Esophagus mucosa (tissue), 1 donor: ENCODE data around the gene HFE. TPM values are rescaled to one million over a fixed set of nuclear protein-coding genes. Genes with fewer than 3 reads are reported as not detected.
A peak's percentile ranks its signal among the peaks of the same experiment; 100 is the strongest.
"Not testable (repeated sequence)": the region's sequence is repeated elsewhere in the genome, so short reads cannot be mapped to it uniquely, and the experiment has no call there.

Source experiments
- ATAC-seq: fragments of 200-7000 bp; cut with Tn5 transposase; one replicate; pipeline ENCODE4 v1.9.1; 2020
- total RNA-seq: library from RNA; stranded (reverse); gene quantifications from one replicate; pipeline ENCODE4 v1.2.4, GENCODE V29; 2023
- donor health status: DM: yes; HTN: yes; CAD: no.

Gene HFE
- total RNA-seq, 1 donor from 2014 or later = 4.7 TPM

DNA sequence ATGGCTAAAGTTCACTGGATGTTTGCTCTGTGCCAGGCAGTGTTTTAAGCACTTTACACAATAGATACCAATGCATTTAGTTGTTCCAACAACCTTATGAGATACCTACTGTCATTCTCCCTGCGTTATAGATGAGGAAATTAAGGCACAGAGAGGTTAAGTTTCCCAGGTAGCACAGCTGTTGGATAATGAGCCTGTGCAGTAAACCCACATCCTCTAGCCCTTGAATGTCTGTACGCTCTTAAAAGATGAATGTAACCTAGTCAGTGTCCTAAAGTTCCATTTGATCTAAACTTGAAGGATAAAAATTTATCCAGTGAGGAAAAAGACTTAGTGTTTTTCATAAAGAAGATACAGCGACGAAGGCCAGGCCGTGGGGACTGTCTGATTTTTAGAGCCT, 28.0 kb downstream of the HFE start:
- no peak for ATAC-seq

DNA sequence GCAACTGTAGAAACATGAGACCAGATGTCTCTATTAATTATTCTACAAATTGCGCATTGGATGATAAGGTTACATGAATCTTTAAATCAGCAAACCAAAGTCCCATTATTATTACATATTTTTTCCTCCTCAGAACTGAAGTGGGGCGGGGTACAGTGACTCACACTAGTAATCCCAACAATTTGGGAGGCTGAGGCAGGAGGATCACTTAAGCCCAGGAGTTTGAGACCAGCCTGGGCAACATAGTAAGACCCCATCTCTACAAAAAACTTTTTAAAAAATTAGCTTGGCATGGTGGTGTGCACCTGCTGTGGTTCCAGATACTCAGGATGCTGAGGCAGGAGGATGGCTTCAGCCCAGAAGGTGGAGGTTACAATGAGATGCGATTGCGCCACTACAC, 29.0 kb downstream of the HFE start:
- ATAC-seq = no peak

DNA sequence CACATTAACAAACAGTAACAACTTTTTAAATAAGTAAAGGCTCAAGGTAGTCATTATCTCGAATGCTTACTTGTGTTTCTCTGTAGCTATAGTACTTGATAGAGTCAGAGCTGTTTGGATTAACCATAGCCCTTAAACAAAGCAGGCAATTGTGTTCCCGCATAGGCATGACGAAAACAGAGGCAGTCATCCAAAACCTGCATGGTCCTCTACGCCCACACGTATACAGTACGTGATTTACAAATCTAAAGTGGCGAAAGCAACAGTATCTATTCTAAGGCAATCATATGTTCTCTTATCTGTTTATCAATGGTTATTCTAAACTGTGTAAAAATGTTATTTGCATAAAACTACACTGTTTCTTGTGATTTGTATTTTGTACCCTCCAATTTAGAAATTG, 31.8 kb downstream of the HFE start:
- ATAC-seq = peak; percentile 52

DNA sequence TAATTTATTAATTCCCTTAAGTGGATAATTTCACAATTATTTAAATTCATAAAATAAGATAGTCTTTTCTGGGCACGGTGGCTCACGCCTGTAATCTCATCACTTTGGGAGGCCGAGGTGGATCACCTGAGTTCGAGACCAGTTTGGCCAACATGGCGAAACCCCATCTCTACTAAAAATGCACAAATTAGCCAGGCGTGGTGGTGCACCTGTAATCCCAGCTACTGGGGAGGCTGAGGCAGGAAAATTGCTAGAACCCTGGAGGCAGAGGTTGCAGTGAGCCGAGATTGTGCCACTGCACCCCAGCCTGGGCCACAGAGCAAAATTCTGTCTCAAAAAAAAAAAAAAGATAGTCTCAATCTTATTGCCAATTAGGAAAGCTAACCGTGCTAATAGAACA, 32.9 kb downstream of the HFE start:
- not testable (repeated sequence) for ATAC-seq

DNA sequence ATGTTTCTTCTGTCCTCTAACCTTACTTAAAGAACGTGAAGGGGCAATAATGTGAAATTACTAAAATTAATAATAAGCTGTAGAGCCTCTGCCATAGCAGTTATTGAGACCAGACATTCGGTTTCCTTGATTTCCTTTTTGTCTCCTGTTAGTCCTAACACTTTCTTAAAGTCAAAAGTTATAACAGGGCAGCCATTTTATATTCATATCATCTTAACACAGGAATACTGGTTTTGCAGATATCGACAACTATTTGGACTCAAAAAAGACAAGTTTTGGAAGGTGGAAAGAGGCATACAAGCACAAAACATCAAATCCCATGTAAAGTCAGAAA, 33.5 kb downstream of the HFE start:
- ATAC-seq = no peak

DNA sequence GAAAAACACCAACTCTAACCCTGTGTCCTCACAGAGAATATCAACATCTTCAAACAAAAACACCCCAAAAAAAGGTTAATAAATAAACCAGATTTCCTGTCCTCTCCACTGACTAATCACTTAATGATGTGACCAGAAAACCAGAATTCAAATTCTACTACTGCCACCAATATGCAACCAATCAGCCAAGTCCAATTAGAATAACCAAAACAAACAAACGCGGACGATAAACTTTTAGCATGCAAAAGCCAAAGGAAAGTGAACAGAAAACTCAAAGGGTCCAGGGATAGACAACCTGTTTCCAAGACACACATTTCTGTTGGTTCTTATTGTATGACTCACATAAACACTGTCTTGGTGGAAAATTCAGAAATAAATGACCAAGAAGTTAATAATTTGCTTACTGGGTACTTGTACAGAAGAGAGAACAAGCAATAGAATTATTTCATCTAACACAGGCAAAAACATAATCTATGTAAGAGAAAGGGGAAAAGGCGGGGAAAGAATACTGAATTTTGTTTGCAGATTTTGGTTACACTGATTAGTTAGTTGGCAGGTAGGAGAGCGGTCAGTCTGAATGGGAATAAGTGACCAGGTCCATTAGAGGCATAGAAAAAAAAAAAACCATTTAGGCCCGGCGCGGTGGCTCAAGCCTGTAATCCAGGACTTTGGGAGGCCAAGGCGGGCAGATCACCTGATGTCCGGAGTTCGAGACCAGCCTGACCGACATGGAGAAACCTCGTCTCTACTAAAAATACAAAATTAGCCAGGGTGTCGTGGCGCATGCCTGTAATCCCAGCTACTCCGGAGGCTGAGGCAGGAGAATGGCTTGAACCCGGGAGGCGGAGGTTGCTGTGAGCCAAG, 34.1 kb downstream of the HFE start:
- no peak for ATAC-seq

DNA sequence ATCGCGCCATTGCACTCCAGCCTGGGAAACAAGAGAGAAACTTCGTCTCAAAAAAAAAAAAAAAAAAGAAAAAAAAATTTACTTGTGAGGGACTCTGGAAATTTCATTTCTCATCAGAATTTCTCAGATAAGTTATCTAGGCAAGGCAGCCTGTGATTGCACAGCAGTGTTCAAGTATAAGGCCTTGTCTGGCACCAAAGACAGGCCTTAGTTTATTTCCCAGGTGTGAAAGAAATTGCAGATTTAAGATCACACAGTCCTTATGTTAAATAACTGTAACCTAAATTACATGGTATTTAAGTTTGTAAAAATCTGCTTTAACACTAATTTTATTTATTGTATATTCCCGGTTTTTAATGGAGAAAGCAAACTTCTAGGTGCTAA, 34.8 kb downstream of the HFE start:
- ATAC-seq = no peak

DNA sequence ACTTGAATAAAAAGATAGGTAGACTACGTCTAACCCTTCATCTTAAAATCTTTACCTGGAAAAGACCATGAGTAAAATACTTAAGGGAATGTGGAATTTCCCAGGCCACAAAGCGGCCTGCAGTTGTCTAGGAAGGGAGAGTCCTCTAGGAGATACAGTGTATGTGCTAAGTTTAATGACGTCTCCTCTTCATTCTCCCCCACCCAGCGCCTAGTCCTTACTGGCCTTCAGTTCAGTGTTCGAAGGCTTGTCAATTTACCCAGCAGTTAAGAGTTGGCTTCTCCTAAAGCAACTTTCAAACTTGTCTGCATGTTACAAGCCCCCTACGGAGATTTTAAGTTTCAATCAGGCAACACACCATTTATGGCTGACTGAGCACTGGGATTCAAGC, 35.2 kb downstream of the HFE start:
- no peak for ATAC-seq

DNA sequence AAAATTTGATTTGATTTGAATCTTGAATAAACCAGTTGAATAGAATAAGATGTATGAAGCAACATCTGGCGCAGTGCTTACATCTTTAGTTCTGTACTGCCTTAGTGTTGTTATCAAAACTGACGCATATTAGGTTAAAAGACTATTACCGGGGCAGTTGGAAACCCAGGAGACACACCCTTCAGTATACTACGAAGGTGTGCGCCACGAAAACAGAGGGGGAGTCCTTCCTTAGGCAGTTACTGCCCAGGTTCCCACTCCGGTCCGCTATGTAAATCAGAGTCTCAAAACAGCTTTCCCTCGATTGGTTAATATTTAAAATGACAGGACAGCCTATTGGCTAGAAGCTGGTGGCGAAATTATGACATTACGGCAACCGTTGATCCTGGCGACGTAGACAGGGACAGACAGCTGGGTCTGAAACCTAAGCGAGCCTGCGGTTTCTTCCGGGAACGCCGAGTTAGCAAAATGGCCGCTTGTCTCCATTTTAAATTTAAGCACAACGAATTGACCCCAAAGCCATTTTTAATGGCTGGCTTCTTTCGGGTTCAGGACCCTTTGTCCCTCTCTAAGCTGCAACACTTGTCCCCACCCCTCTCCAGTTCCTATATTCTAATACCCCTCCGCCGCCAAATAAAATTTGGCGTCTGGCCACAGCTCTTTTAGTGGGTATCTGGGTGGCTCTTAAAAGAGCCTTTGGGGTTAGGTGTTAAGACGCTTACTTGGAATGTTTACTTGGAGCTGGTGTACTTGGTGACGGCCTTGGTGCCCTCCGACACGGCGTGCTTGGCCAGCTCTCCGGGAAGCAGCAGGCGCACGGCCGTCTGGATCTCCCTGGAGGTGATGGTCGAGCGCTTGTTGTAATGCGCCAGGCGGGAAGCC, 35.8 kb downstream of the HFE start:
- peak; percentile 75 for ATAC-seq

DNA sequence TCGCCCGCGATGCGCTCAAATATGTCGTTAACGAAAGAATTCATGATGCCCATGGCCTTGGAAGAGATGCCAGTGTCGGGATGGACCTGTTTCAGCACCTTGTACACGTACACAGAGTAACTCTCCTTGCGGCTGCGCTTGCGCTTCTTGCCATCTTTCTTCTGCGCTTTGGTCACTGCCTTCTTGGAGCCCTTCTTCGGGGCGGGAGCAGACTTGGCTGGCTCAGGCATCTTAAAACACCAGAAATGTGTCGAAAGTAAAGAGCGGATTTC, 36.4 kb downstream of the HFE start:
- ATAC-seq = no peak

DNA sequence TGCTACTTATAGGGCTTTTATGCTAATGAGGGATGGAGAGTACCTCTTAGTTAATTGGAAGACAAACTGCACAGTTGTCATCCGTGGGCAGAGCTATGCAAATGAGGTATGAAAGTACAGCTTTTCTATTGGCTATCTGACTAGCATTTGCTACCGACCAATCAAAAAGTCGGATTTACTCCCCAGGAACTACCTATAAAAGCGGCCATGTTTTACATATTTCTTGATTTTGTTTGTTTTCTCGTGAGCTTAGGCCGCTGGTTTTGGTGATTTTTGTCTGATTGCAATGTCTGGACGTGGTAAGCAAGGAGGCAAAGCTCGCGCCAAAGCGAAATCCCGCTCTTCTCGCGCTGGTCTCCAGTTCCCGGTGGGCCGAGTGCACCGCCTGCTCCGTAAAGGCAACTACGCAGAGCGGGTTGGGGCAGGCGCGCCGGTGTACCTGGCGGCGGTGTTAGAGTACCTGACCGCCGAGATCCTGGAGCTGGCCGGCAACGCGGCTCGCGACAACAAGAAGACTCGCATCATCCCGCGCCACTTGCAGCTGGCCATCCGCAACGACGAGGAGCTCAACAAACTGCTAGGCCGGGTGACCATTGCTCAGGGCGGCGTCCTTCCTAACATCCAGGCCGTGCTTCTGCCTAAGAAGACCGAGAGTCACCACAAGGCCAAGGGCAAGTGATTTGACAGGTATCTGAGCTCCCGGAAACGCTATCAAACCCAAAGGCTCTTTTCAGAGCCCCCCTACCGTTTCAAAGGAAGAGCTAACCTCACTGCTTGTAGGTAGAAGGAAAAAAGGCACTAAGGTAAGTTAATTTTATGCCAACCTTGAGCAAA, 36.9 kb downstream of the HFE start:
- peak; percentile 89 for ATAC-seq

DNA sequence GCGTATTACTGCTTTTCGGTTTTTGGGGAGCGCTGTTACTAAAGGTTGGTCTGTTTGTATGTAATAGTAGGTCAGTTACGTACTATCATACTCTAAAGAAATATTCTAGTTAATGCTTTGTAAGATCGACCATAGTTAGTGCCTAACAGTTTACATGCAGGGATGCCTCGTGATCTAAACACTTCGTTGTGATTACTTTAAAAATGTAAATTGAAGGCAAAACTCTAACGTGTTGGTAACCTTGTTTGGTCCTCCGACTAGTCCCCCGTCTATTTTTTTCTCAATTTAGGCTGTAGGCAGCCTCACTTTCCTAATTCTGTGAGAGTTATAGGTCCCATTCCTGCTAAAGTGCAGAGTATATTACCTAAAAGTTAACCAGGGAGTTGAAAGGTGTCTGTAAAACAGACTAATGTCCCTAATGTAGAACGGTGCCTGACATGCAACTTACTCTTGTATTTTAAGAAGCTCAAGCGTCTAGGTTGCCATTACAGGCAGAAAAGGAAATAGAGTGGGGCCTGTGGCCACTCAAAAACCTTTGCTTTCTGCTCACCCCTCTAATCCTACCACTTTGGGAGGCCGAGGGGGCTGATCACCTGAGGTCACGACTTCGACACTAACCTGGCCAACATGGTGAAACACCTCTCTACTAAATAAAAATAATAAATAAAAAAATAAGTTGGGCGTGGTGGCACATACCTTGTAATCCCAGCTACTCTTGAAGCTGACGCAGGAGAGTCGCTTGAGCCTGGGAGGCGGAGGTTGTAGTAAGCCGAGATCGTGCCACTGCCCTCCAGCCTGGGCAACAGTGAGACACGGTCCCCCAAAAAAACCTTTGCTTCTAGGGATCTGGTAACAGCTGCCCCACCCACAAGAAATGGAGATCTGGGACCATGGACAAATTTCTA, 37.8 kb downstream of the HFE start:
- no peak for ATAC-seq

DNA sequence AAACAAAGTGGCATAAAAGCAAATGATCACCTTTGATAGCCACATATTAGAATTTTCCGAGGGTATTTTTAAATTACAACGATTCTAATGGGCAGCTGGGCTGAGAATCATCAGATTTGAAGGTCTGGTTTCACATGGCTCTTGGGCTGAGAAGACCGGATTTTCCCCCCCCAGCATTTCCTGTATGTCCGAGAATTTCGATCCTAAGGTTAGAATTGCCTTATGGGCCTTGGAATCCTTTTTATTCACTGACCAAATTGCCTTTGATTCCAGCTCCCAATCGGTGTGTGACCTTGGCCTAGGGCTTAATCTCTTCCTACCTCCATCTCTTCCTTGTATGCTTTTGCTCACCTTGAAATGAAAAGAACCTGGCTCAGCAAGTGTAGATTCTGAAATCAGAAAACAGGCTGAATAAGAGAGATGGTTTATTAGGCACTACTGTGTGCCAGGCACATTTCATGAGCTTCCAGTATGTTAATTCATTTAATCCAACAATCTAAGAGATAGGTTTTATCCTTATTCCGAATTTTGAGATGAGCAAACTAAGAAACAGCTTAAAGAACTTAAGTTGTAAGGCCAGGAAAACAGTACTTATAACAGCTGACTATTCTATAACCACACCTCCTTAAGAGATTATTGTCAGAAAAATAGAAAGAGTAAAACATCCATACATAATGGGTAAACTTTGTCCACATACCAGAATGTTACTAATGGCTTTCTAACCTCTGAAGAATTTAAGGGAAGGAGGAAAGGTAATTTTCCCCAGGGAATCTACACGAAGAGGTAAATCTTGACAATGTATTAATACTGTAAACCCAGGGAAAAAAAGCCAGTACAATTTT, 39.4 kb downstream of the HFE start:
- ATAC-seq = no peak

DNA sequence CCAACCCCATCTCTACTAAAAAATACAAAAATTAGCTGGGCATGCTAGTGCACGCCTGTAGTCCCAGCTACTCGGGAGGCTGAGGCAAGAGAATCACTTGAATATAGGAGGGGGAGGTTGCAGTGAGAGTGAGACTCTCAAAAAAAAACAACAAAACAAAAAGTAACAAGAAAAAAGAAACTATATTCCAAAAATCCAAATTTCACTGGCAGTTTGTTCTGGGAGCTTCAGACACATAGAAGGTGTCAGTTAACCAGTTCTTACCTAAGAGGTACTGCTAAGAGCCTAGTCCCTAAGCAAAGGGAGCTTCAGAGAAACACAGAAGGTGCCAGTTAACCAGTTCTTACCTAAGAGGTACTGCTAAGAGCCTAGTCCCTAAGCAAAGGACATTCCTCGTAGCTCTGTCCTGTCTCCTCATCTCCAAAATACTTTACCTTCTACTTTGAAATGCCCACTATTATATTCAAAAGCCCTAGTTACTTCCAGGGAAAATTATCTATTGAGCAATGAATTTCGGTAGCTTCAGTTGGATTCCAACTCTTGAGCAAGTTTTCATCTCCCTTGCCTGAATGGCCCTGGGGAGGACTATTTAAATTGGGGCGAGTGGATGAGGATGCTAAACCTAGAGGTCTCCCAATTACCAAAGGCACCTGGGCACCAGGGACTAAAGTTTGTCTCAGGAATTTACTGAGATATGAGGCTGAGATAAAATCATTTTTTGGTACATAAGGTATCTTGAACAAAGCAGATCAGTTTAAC, 41.0 kb downstream of the HFE start:
- ATAC-seq = no peak

DNA sequence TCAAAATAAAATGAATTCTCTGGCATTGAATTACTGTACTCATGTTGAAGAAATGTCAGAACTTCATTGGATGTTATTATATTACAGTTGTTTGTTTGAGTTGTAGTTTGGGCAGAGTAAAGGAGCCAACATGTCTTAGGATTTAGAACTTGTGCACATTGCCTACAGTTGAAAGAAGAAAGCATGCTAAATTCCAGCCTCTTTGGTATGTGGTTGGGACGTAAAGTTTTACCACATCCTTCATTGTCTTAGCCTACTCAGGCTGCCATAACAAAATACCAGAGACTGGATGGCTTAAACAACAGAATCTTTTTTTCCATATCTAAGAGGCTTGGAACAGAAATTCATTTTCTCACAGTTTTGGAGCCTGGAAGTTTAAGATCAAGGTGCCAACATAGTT, 42.4 kb downstream of the HFE start:
- ATAC-seq = no peak

DNA sequence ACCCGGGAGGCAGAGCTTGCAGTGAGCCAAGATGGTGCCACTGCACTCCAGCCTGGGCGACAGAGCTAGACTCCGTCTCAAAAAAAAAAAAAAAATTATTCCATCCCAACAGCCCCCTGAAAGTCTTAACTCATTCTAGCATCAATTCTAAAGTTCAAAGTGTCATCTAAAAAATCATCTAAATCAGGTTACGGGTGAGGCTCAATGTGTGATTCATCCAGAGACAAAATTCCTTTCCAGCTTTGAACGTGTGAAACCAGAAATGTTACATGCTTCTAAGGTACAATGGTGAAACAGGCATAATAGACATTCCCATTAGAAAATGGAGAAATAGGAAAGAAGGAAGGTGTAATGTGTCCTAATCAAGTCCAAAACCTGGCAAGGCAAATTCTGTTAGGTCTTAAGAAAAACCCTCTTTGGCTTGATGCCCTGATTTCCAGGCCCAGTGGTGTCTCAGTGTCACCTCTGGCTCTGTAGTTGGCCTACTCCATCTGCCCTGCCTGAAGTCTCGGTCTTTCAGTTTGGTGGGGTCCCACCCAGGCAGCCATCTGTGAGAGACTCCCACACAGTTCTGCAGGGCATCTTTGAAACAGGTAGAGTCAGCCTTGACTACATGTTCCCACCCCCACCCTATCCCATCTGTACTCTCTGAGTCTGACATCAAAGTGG, 43.5 kb downstream of the HFE start:
- peak; percentile 34 for ATAC-seq

DNA sequence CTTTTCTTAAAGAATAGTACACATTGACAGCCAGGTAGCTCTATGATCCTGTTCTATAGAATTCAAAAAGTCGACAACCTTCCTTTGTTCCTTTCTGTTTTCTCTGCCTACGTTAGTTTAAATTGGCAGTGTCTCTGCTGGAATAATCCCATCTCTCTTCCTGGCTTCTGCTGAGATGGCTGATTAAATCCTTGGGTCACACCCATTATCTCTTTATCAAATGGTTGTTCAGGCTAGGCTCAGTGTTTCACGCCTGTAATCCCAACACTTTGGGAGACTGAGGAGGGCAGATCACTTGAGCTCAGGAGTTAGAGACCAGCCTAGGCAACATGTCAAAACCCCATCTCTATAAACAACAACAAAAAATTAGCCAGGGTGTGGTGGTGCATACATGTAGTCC, 44.4 kb downstream of the HFE start:
- ATAC-seq = no peak

DNA sequence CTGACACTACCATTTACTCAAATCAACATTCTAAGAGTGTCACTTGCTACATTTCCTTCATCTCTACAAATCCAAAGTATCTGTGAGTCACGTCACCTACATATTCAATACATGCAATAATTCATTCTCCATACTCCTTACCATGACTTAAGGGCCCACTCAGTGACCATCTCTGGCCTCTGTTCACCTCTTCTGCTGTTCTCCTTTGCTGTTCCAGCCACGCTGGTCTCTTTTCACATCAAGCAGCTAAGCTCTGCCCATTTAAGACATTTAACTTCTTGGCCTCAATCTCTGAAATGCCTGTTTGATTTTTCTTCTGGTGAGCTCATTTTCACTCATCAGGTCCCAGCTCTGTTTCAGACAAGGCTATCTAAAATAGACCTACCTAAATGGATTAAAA, 46.5 kb downstream of the HFE start:
- ATAC-seq = no peak

DNA sequence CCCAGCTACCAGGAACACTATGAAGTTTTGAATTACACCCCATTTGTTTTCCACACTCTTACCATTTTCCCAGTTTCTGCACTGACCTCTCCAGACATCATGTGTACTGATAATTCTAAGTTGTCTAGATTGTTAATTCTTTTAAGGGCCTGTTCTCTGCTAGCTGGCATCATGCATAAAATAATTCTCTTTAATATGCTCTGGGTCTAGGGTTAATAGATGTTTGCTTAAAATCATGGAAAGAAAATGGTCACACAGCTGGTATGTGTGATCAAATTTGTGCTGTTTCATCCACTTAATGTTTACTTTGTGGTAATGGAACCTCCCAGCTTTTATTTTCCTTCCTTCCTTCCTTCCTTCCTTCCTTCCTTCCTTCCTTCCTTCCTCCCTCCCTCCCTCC, 49.1 kb downstream of the HFE start:
- no peak for ATAC-seq
